NB4 (cell line): ENCODE data around the gene AOPEP.

Source experiments
- DNase-seq: peaks from one replicate; pipeline ENCODE4 v3.0.0; 2010; ENCODE audit warnings: low read depth
- H3K4me3 ChIP-seq: one replicate; pipeline ENCODE4 v1.5.1; 2011; ENCODE audit warnings: mild to moderate bottlenecking, low read depth, low read length, moderate library complexity
- CTCF ChIP-seq: IDR thresholded peaks from one replicate; pipeline ENCODE4 v1.5.1; 2012; ENCODE audit warnings: low read depth, low read length
- MAX ChIP-seq: IDR thresholded peaks from 2 replicates; pipeline ENCODE4 v1.6.1; 2011; ENCODE audit warnings: low read depth, low read length
- MYC ChIP-seq: IDR thresholded peaks from 2 replicates; pipeline ENCODE4 v1.6.1; 2011; ENCODE audit warnings: low read depth, low read length
- POLR2A ChIP-seq: IDR thresholded peaks from 2 replicates; pipeline ENCODE4 v1.6.1; 2011; ENCODE audit warnings: mild to moderate bottlenecking; ENCODE audit not compliant: insufficient read length; ENCODE audit errors: extremely low read depth

The AOPEP gene

GRCh38 chr9:94778013-94778412 lies 51.5 kb downstream of the AOPEP start:
- no peak overlapping the region for H3K4me3 ChIP-seq
- no peak for DNase-seq
- TF ChIP-seq MAX (no peak), CTCF (no peak), POLR2A (no peak), MYC (no peak)

- no peak for DNase-seq
- H3K4me3 ChIP-seq = no peak overlapping the region
- TF ChIP-seq MYC (no peak), MAX (no peak), POLR2A (no peak), CTCF (no peak)
Measured at GRCh38 chr9:94779031-94779430, 52.5 kb downstream of the AOPEP start.

- TF ChIP-seq CTCF (no peak), MAX (no peak), POLR2A (no peak), MYC (no peak)
- DNase-seq = no peak
- no peak overlapping the region for H3K4me3 ChIP-seq
Measured at GRCh38 chr9:94779693-94780290, 53.3 kb downstream of the AOPEP start.

GRCh38 chr9:94780516-94780950 lies 54.0 kb downstream of the AOPEP start:
- no peak for DNase-seq
- no peak for TF ChIP-seq POLR2A
- TF ChIP-seq MYC = no peak
- TF ChIP-seq CTCF = no peak
- TF ChIP-seq MAX = no peak
- no peak overlapping the region for H3K4me3 ChIP-seq

GRCh38 chr9:94782355-94783101 lies 56.0 kb downstream of the AOPEP start:
- DNase-seq = no peak
- TF ChIP-seq MAX (no peak), POLR2A (no peak), MYC (no peak), CTCF (no peak)
- H3K4me3 ChIP-seq = no peak overlapping the region
